Activated CD4-positive, alpha-beta T cell treated with anti-CD3 and anti-CD28 coated beads, Interleukin-2, amount 10 ng/mL, durations not matched to agents 7 days and 5 days (primary cell): Measurements from ENCODE around the gene TEX101. TPM values are rescaled to one million over a fixed set of nuclear protein-coding genes. Genes with fewer than 3 reads are reported as not detected.

ENCODE experiments used
- CTCF ChIA-PET: fragments of 350-600 bp; sonication (Branson Sonifier 250); formaldehyde crosslinking; loops from one replicate; lab custom pipeline; 2021; ENCODE audit warnings: antibody characterized with exemption; lab: Charles Lee
- POLR2A ChIA-PET: fragments of 350-600 bp; sonication (Branson Sonifier 250); formaldehyde crosslinking; loops from one replicate; lab custom pipeline; 2021; ENCODE audit warnings: antibody characterized with exemption; lab: Charles Lee
- DNase-seq: peaks from one replicate; pipeline ENCODE4 v3.0.0-alpha.2; 2020
- H3K27ac Mint-ChIP-seq: one replicate; pipeline ENCODE4 v1.8.0; 2021; ENCODE audit warnings: mild to moderate bottlenecking, moderate library complexity, mixed read lengths
- H3K27me3 Mint-ChIP-seq: one replicate; pipeline ENCODE4 v1.8.0; 2021; ENCODE audit warnings: mixed read lengths
- H3K36me3 Mint-ChIP-seq: one replicate; pipeline ENCODE4 v1.8.0; 2021; ENCODE audit warnings: low read depth, mixed read lengths
- H3K4me1 Mint-ChIP-seq: one replicate; pipeline ENCODE4 v1.8.0; 2021; ENCODE audit warnings: mixed read lengths
- H3K4me3 Mint-ChIP-seq: one replicate; pipeline ENCODE4 v1.8.0; 2021; ENCODE audit warnings: mild to moderate bottlenecking, moderate library complexity, mixed read lengths
- H3K9me3 Mint-ChIP-seq: one replicate; pipeline ENCODE4 v1.8.0; 2021; ENCODE audit warnings: mixed read lengths
- total RNA-seq, 2 experiments: library from RNA; stranded (reverse); gene quantifications; one replicate each; pipeline ENCODE4 v1.2.3, GENCODE V29; 2021

TEX101 gene
- total RNA-seq, 2 experiments from 2014 or later, result not detected

GRCh38 chr19:43457809-43458208 is 43.1 kb downstream of the TEX101 start:
- Mint-ChIP-seq H3K9me3 (no peaks in the 10 kb centered on the region), H3K36me3 (no peaks in the 10 kb centered on the region), H3K27me3 (no peaks in the 10 kb centered on the region), H3K4me1 (peaks cover 11% of the 10 kb centered on the region), H3K4me3 (no peak overlapping the region), H3K27ac (no peak overlapping the region)
- ChIA-PET CTCF (interaction anchor here (0.6 to 4.8 kb wide), 4 partner anchors 11 to 67 kb away, joined by 4 to 25 read pairs (median 5); no protein-coding TSS in a partner anchor), POLR2A (no interaction called here)
- no peak for DNase-seq

GRCh38 chr19:43460362-43461016 is 45.8 kb downstream of the TEX101 start:
- CTCF ChIA-PET, result interaction anchor here (0.6 to 4.8 kb wide), 2 partner anchors 14 to 57 kb away, joined by 5 to 25 read pairs; no protein-coding TSS in a partner anchor
- no peak overlapping the region for H3K4me3 Mint-ChIP-seq

GRCh38 chr19:43461303-43461702 is 46.6 kb downstream of the TEX101 start:
- no peak for DNase-seq
- Mint-ChIP-seq H3K27me3 (no peaks in the 10 kb centered on the region), H3K4me1 (peaks cover 24% of the 10 kb centered on the region), H3K9me3 (no peaks in the 10 kb centered on the region), H3K27ac (no peak overlapping the region), H3K36me3 (no peaks in the 10 kb centered on the region), H3K4me3 (no peak overlapping the region)
- CTCF ChIA-PET, result interaction anchor here (4.8 kb wide), 1 partner anchor 14 kb away, joined by 25 read pairs; no protein-coding TSS in a partner anchor
- POLR2A ChIA-PET, result no interaction called here

More at GRCh38 chr19:43460362-43461016, 45.8 kb downstream of the TEX101 start:
- POLR2A ChIA-PET, result no interaction called here
- Mint-ChIP-seq H3K27me3 (no peaks in the 10 kb centered on the region), H3K4me1 (peaks cover 24% of the 10 kb centered on the region), H3K9me3 (no peaks in the 10 kb centered on the region), H3K27ac (no peak overlapping the region), H3K36me3 (no peaks in the 10 kb centered on the region)
- no peak for DNase-seq

- Mint-ChIP-seq H3K9me3 (no peaks in the 10 kb centered on the region), H3K36me3 (no peaks in the 10 kb centered on the region), H3K27ac (no peak overlapping the region), H3K4me3 (no peak overlapping the region), H3K4me1 (peaks cover 28% of the 10 kb centered on the region), H3K27me3 (no peaks in the 10 kb centered on the region)
- ChIA-PET CTCF (interaction anchor here (0.6 to 1.8 kb wide), 4 partner anchors 15 to 57 kb away, joined by 4 to 13 read pairs (median 8); no protein-coding TSS in a partner anchor), POLR2A (no interaction called here)
- DNase-seq, result no peak
These were observed 47.7 kb downstream of the TEX101 start for GRCh38 chr19:43462383-43462782.

GRCh38 chr19:43462785-43463380 is 48.2 kb downstream of the TEX101 start:
- Mint-ChIP-seq H3K27ac (peak overlapping the region; percentile 98), H3K9me3 (no peaks in the 10 kb centered on the region), H3K27me3 (no peaks in the 10 kb centered on the region), H3K4me3 (peak overlapping the region; percentile 90), H3K4me1 (peaks cover 32% of the 10 kb centered on the region), H3K36me3 (no peaks in the 10 kb centered on the region)
- ChIA-PET POLR2A (interaction anchor here (1.7 kb wide), 1 partner anchor 24 kb away, joined by 7 read pairs; no protein-coding TSS in a partner anchor), CTCF (interaction anchor here (0.6 to 1.8 kb wide), 10 partner anchors 11 to 205 kb away, joined by 3 to 13 read pairs (median 5); partner anchors contain the start of gene IRGQ)
- no peak for DNase-seq

- peaks cover 39% of the 10 kb centered on the region for H3K4me1 Mint-ChIP-seq
These were observed 48.9 kb downstream of the TEX101 start for GRCh38 chr19:43463381-43464133.

GRCh38 chr19:43464134-43464775 is 49.6 kb downstream of the TEX101 start:
- POLR2A ChIA-PET, result interaction anchor here (1.7 kb wide), 1 partner anchor 25 kb away, joined by 7 read pairs; no protein-coding TSS in a partner anchor
- H3K4me1 Mint-ChIP-seq, result peaks cover 46% of the 10 kb centered on the region

More at GRCh38 chr19:43463381-43464133, 48.9 kb downstream of the TEX101 start:
- Mint-ChIP-seq H3K9me3 (no peaks in the 10 kb centered on the region), H3K27me3 (no peaks in the 10 kb centered on the region), H3K36me3 (no peaks in the 10 kb centered on the region), H3K4me3 (peak overlapping the region; percentile 90), H3K27ac (peak overlapping the region; percentile 98)
- peak; percentile 99 for DNase-seq
- POLR2A ChIA-PET, result interaction anchor here (1.7 kb wide), 1 partner anchor 24 kb away, joined by 7 read pairs; no protein-coding TSS in a partner anchor
- CTCF ChIA-PET, result interaction anchor here (0.6 to 1.8 kb wide), 13 partner anchors 11 to 205 kb away, joined by 3 to 13 read pairs (median 5); partner anchors contain the start of gene IRGQ

GRCh38 chr19:43465468-43466120 is 50.9 kb downstream of the TEX101 start, which contains the start of gene LYPD3:
LYPD3 (minus strand) TSS chr19:43465608; CDS start chr19:43465571, 37 bp downstream.
- Mint-ChIP-seq H3K9me3 (no peaks in the 10 kb centered on the region), H3K4me3 (peak within 1 kb of the TSS; percentile 90), H3K27me3 (no peaks in the 10 kb centered on the region), H3K4me1 (peaks cover 58% of the 10 kb centered on the region), H3K27ac (peak within 1 kb of the TSS; percentile 98), H3K36me3 (no peaks in the 10 kb centered on the region)
- CTCF ChIA-PET, result interaction anchor here (0.9 to 1.2 kb wide), 2 partner anchors 15 to 39 kb away, joined by 3 read pairs; partner anchors contain the start of gene PHLDB3
- POLR2A ChIA-PET, result no interaction called here
- no peak for DNase-seq

More at GRCh38 chr19:43464134-43464775, 49.6 kb downstream of the TEX101 start:
- no peak for DNase-seq
- no peaks in the 10 kb centered on the region for H3K36me3 Mint-ChIP-seq
- peak overlapping the region; percentile 90 for H3K4me3 Mint-ChIP-seq
- peak overlapping the region; percentile 98 for H3K27ac Mint-ChIP-seq
- no peaks in the 10 kb centered on the region for H3K27me3 Mint-ChIP-seq
- H3K9me3 Mint-ChIP-seq, result no peaks in the 10 kb centered on the region
- CTCF ChIA-PET, result interaction anchor here (0.7 to 1.8 kb wide), 12 partner anchors 10 to 655 kb away, joined by 3 to 13 read pairs (median 4); partner anchors contain the start of gene IRGQ

- CTCF ChIA-PET, result interaction anchor here (1.5 kb wide), 1 partner anchor 20 kb away, joined by 5 read pairs; no protein-coding TSS in a partner anchor
- peaks cover 64% of the 10 kb centered on the region for H3K4me1 Mint-ChIP-seq
- no peak overlapping the region for H3K4me3 Mint-ChIP-seq
- H3K27me3 Mint-ChIP-seq, result no peaks in the 10 kb centered on the region
- no peak overlapping the region for H3K27ac Mint-ChIP-seq
- H3K36me3 Mint-ChIP-seq, result no peaks in the 10 kb centered on the region
- DNase-seq, result no peak
- no peaks in the 10 kb centered on the region for H3K9me3 Mint-ChIP-seq
- POLR2A ChIA-PET, result no interaction called here
These were observed 52.1 kb downstream of the TEX101 start for GRCh38 chr19:43466793-43467192.

- ChIA-PET POLR2A (no interaction called here), CTCF (interaction anchor here (1.5 kb wide), 1 partner anchor 20 kb away, joined by 5 read pairs; no protein-coding TSS in a partner anchor)
- Mint-ChIP-seq H3K27me3 (no peaks in the 10 kb centered on the region), H3K27ac (no peak overlapping the region), H3K36me3 (no peaks in the 10 kb centered on the region), H3K4me1 (peaks cover 61% of the 10 kb centered on the region), H3K9me3 (no peaks in the 10 kb centered on the region), H3K4me3 (no peak overlapping the region)
- DNase-seq, result no peak
These were observed 52.6 kb downstream of the TEX101 start for GRCh38 chr19:43467276-43467675.

GRCh38 chr19:43467730-43468129 is 53.0 kb downstream of the TEX101 start:
- peaks cover 62% of the 10 kb centered on the region for H3K4me1 Mint-ChIP-seq
- no peaks in the 10 kb centered on the region for H3K27me3 Mint-ChIP-seq
- peak overlapping the region; percentile 85 for H3K27ac Mint-ChIP-seq
- H3K9me3 Mint-ChIP-seq, result no peaks in the 10 kb centered on the region
- no peak for DNase-seq
- no peaks in the 10 kb centered on the region for H3K36me3 Mint-ChIP-seq
- ChIA-PET CTCF (interaction anchor here (0.8 to 1.5 kb wide), 2 partner anchors 12 to 21 kb away, joined by 3 to 5 read pairs; no protein-coding TSS in a partner anchor), POLR2A (no interaction called here)
- no peak overlapping the region for H3K4me3 Mint-ChIP-seq
